Measurements from ENCODE around the gene ITPKB. TPM values are rescaled to one million over a fixed set of nuclear protein-coding genes. Genes with fewer than 3 reads are reported as not detected.

Gene ITPKB
- total RNA-seq, 1 experiment from 2014 or later, result 4.4 TPM

- no peak overlapping the region for H3K4me3 Mint-ChIP-seq (ENCODE audit: unreplicated experiment)
- Histone ChIP-seq H3K36me3 (ENCODE audit: control insufficient read depth, insufficient read depth, low read length) (no peaks in the 10 kb centered on the region), H3K4me1 (no peaks in the 10 kb centered on the region), H3K27me3 (replicated peaks; ENCODE audit: control insufficient read depth, insufficient read depth, low read length) (no peaks in the 10 kb centered on the region; the same call in 1 of the 2 replicates), H3K4me3 (ENCODE audit: low read depth, low read length) (no peak overlapping the region), H3K9me3 (no peaks in the 10 kb centered on the region)
- no peak for DNase-seq
- no peaks in the 10 kb centered on the region for H3K4me1 Mint-ChIP-seq (ENCODE audit: low read depth, unreplicated experiment)
- no peaks in the 10 kb centered on the region for H3K36me3 Mint-ChIP-seq (ENCODE audit: insufficient read depth, unreplicated experiment)
- H3K27ac Mint-ChIP-seq (ENCODE audit: unreplicated experiment), result no peak overlapping the region
- TF ChIP-seq CTCF (IDR thresholded peaks at IDR 0.05; ENCODE audit: insufficient read depth in 1 of 2, low read depth in 1 of 2, low read length in 1 of 2, severe bottlenecking in 1 of 2, unreplicated experiment in 1 of 2), result no peak
- H3K9me3 Mint-ChIP-seq (ENCODE audit: unreplicated experiment), result no peaks in the 10 kb centered on the region
- CTCF ChIA-PET, result no interaction called here
- peaks cover 3% of the 10 kb centered on the region for H3K27me3 Mint-ChIP-seq (ENCODE audit: insufficient read depth, unreplicated experiment)
- no TSS peak for BruUV-seq (replicated peaks)
- POLR2A ChIA-PET, result no interaction called here
- intact Hi-C loops (cut with micrococcal nuclease; ENCODE audit: unreplicated experiment), result no loop called here
Measured at GRCh38 chr1:226786550-226786949, 47.5 kb upstream of the ITPKB start.

- TF ChIP-seq CTCF (IDR thresholded peaks at IDR 0.05; ENCODE audit: insufficient read depth in 1 of 2, low read depth in 1 of 2, low read length in 1 of 2, severe bottlenecking in 1 of 2, unreplicated experiment in 1 of 2), result no peak
- Histone ChIP-seq H3K4me3 (ENCODE audit: low read depth, low read length) (no peak overlapping the region), H3K4me1 (no peaks in the 10 kb centered on the region), H3K36me3 (ENCODE audit: control insufficient read depth, insufficient read depth, low read length) (no peaks in the 10 kb centered on the region), H3K9me3 (no peaks in the 10 kb centered on the region), H3K27me3 (replicated peaks; ENCODE audit: control insufficient read depth, insufficient read depth, low read length) (no peaks in the 10 kb centered on the region; the same call in 1 of the 2 replicates)
- Mint-ChIP-seq H3K27me3 (ENCODE audit: insufficient read depth, unreplicated experiment) (peaks cover 3% of the 10 kb centered on the region), H3K4me3 (ENCODE audit: unreplicated experiment) (no peak overlapping the region), H3K27ac (ENCODE audit: unreplicated experiment) (no peak overlapping the region), H3K4me1 (ENCODE audit: low read depth, unreplicated experiment) (no peaks in the 10 kb centered on the region), H3K36me3 (ENCODE audit: insufficient read depth, unreplicated experiment) (no peaks in the 10 kb centered on the region), H3K9me3 (ENCODE audit: unreplicated experiment) (no peaks in the 10 kb centered on the region)
- no TSS peak for BruUV-seq (replicated peaks)
- CTCF ChIA-PET, result no interaction called here
- POLR2A ChIA-PET, result no interaction called here
- no peak for DNase-seq
- intact Hi-C loops (cut with micrococcal nuclease; ENCODE audit: unreplicated experiment), result no loop called here
Measured at GRCh38 chr1:226785805-226786204, 46.7 kb upstream of the ITPKB start.

- H3K27me3 Mint-ChIP-seq (ENCODE audit: insufficient read depth, unreplicated experiment), result no peaks in the 10 kb centered on the region
- no peak for DNase-seq
- Histone ChIP-seq H3K4me1 (no peaks in the 10 kb centered on the region), H3K36me3 (ENCODE audit: control insufficient read depth, insufficient read depth, low read length) (no peaks in the 10 kb centered on the region), H3K4me3 (ENCODE audit: low read depth, low read length) (no peak overlapping the region), H3K9me3 (no peaks in the 10 kb centered on the region), H3K27me3 (replicated peaks; ENCODE audit: control insufficient read depth, insufficient read depth, low read length) (no peaks in the 10 kb centered on the region; the same call in 1 of the 2 replicates)
- H3K4me3 Mint-ChIP-seq (ENCODE audit: unreplicated experiment), result no peak overlapping the region
- H3K27ac Mint-ChIP-seq (ENCODE audit: unreplicated experiment), result no peak overlapping the region
- ChIA-PET POLR2A (no interaction called here), CTCF (no interaction called here)
- no TSS peak for BruUV-seq (replicated peaks)
- TF ChIP-seq CTCF (IDR thresholded peaks at IDR 0.05; ENCODE audit: insufficient read depth in 1 of 2, low read depth in 1 of 2, low read length in 1 of 2, severe bottlenecking in 1 of 2, unreplicated experiment in 1 of 2), result no peak
- H3K4me1 Mint-ChIP-seq (ENCODE audit: low read depth, unreplicated experiment), result peaks cover 6% of the 10 kb centered on the region
- intact Hi-C loops (cut with micrococcal nuclease; ENCODE audit: unreplicated experiment), result no loop called here
- no peaks in the 10 kb centered on the region for H3K36me3 Mint-ChIP-seq (ENCODE audit: insufficient read depth, unreplicated experiment)
- H3K9me3 Mint-ChIP-seq (ENCODE audit: unreplicated experiment), result no peaks in the 10 kb centered on the region
Measured at GRCh38 chr1:226784081-226785049, 45.3 kb upstream of the ITPKB start.
